ENCODE data around the gene CCDC8.
"Not testable (repeated sequence)": the region's sequence is repeated elsewhere in the genome, so short reads cannot be mapped to it uniquely, and the experiment has no call there.

The CCDC8 gene

GRCh38 chr19:46447824-46448223 is 34.5 kb upstream of the CCDC8 start:
- no peaks in the 10 kb centered on the region for H3K36me3 ChIP-seq
- H3K4me1 ChIP-seq: no peaks in the 10 kb centered on the region
- DNase-seq: no peak
- H3K9me3 ChIP-seq: 0 out of 2 replicates have a peak, but pooled peaks cover 2% of the 10 kb centered on the region
- no peak overlapping the region for H3K4me3 ChIP-seq (ENCODE audit: low read depth, low read length)
- TF ChIP-seq CTCF (IDR thresholded peaks at IDR 0.05; ENCODE audit: low read depth, low read length): no peak
- H3K27me3 ChIP-seq: no peaks in the 10 kb centered on the region

- TF ChIP-seq CTCF (IDR thresholded peaks at IDR 0.05; ENCODE audit: low read depth, low read length): no peak
- no peaks in the 10 kb centered on the region for H3K4me1 ChIP-seq
- H3K27me3 ChIP-seq: no peaks in the 10 kb centered on the region
- H3K9me3 ChIP-seq: 0 out of 2 replicates have a peak, but pooled peaks cover 2% of the 10 kb centered on the region
- no peak for DNase-seq
- no peaks in the 10 kb centered on the region for H3K36me3 ChIP-seq
- no peak overlapping the region for H3K4me3 ChIP-seq (ENCODE audit: low read depth, low read length)
These were observed 33.6 kb upstream of the CCDC8 start for GRCh38 chr19:46447006-46447405.

- Histone ChIP-seq H3K4me1 (no peaks in the 10 kb centered on the region), H3K9me3 (0 out of 2 replicates have a peak, but pooled peaks cover 2% of the 10 kb centered on the region), H3K27me3 (no peaks in the 10 kb centered on the region), H3K36me3 (no peaks in the 10 kb centered on the region), H3K4me3 (ENCODE audit: low read depth, low read length) (no peak overlapping the region)
- no peak for TF ChIP-seq CTCF (IDR thresholded peaks at IDR 0.05; ENCODE audit: low read depth, low read length)
- DNase-seq: no peak
These were observed 32.7 kb upstream of the CCDC8 start for GRCh38 chr19:46446021-46446420.

- H3K27me3 ChIP-seq: no peaks in the 10 kb centered on the region
- no peak for DNase-seq
- H3K4me1 ChIP-seq: no peaks in the 10 kb centered on the region
These were observed 29.6 kb upstream of the CCDC8 start for GRCh38 chr19:46442808-46443450.

GRCh38 chr19:46441866-46442265 is 28.5 kb upstream of the CCDC8 start:
- no peak for DNase-seq
- H3K27me3 ChIP-seq: no peaks in the 10 kb centered on the region
- no peaks in the 10 kb centered on the region for H3K9me3 ChIP-seq
- TF ChIP-seq CTCF (IDR thresholded peaks at IDR 0.05; ENCODE audit: low read depth, low read length): no peak
- H3K4me1 ChIP-seq: no peaks in the 10 kb centered on the region
- no peak overlapping the region for H3K4me3 ChIP-seq (ENCODE audit: low read depth, low read length)
- no peaks in the 10 kb centered on the region for H3K36me3 ChIP-seq

More at GRCh38 chr19:46442808-46443450, 29.6 kb upstream of the CCDC8 start:
- no peak overlapping the region for H3K4me3 ChIP-seq (ENCODE audit: low read depth, low read length)
- TF ChIP-seq CTCF (IDR thresholded peaks at IDR 0.05; ENCODE audit: low read depth, low read length): no peak
- no peaks in the 10 kb centered on the region for H3K9me3 ChIP-seq
- H3K36me3 ChIP-seq: no peaks in the 10 kb centered on the region

GRCh38 chr19:46435689-46436088 is 22.3 kb upstream of the CCDC8 start:
- H3K9me3 ChIP-seq: not testable (repeated sequence)

More at GRCh38 chr19:46435689-46436088, 22.3 kb upstream of the CCDC8 start:
- H3K4me1 ChIP-seq; H3K36me3 ChIP-seq; H3K4me3 ChIP-seq (ENCODE audit: low read depth, low read length); DNase-seq; H3K27me3 ChIP-seq: not testable (repeated sequence)

Data from BE2C (cell line).